K562 (cell line): ENCODE data around the gene ACBD3. TPM values are rescaled to one million over a fixed set of nuclear protein-coding genes. Genes with fewer than 3 reads are reported as not detected.

Experiments used
- RHOXF2B ChIP-seq: fragments of 250-450 bp; sonication (Bioruptor Pico); conservative IDR thresholded peaks from 2 replicates; pipeline ENCODE4 v1.5.1; 2021
- TFAM ChIP-seq: fragments of 250-450 bp; sonication (Bioruptor Pico); conservative IDR thresholded peaks from 2 replicates; pipeline ENCODE4 v1.5.0; 2021; ENCODE audit warnings: mild to moderate bottlenecking, moderate library complexity
- YY1 ChIP-seq, 3 experiments: IDR thresholded peaks; 2 replicates each; pipeline ENCODE4 v1.6.1; 2011; ENCODE audit warnings: low read length in 2 of 3, mild to moderate bottlenecking in 2 of 3, moderate library complexity in 2 of 3, borderline replicate concordance in 1 of 3, control low read depth in 1 of 3, low read depth in 1 of 3; ENCODE audit not compliant: insufficient read depth in 3 of 3, insufficient replicate concordance in 2 of 3, control insufficient read depth in 1 of 3, insufficient read length in 1 of 3; ENCODE audit errors: extremely low read depth in 1 of 3
- ZNF124 ChIP-seq: sonication (generic); formaldehyde crosslinking; IDR thresholded peaks from 2 replicates; pipeline ENCODE4 v1.8.1; 2022; ENCODE audit warnings: missing genetic modification reagents
- ZNF384 ChIP-seq: IDR thresholded peaks from 2 replicates; pipeline ENCODE4 v1.6.1; 2012; ENCODE audit warnings: low read depth, low read length, improper control_type of control experiment
- ZNF695 ChIP-seq: fragments of 450-650 bp; formaldehyde crosslinking; IDR thresholded peaks from 2 replicates; pipeline ENCODE4 v1.4.0; 2020; ENCODE audit warnings: mild to moderate bottlenecking, moderate library complexity
- ZNF707 ChIP-seq: fragments of 250-450 bp; sonication (Bioruptor Pico); conservative IDR thresholded peaks from 2 replicates; pipeline ENCODE4 v1.8.0; 2022; ENCODE audit warnings: inconsistent platforms, mild to moderate bottlenecking, moderate library complexity
- polyA plus RNA-seq, 8 experiments: library from polyadenylated mRNA; depleted of rRNA in 4 of 8; stranded (reverse) in 5 of 8; unstranded in 3 of 8; fragments of >200 nt; fragmentation: Nextera tagmentation in 2 of 8; fragmentation: Illumina TruSeq in 1 of 8; extraction: Ambion mirVana in 2 of 8; extraction: Trizol in 1 of 8; gene quantifications; 2 replicates each; pipeline versions ENCODE4 v1.2.1 to v1.2.3, GENCODE V29; 2011 to 2014; ENCODE audit warnings: inconsistent platforms in 1 of 8, missing spikeins in 1 of 8
- total RNA-seq, 7 experiments: library from RNA; depleted of rRNA in 6 of 7; stranded (reverse); fragments of >200 nt in 6 of 7; fragmentation: Illumina TruSeq in 2 of 7; extraction: Trizol in 2 of 7; gene quantifications; 2 replicates each; pipeline versions ENCODE4 v1.2.1 to v1.2.3, GENCODE V29; 2011 to 2021; ENCODE audit warnings: low replicate concordance in 1 of 7
- TF ChIP-seq, protein P1 (sequence below): conservative IDR thresholded peaks from 2 replicates; pipeline ENCODE4 v1.6.1; 2011; ENCODE audit warnings: low read depth, mild to moderate bottlenecking, low read length; ENCODE audit not compliant: control insufficient read depth
- TF ChIP-seq, protein P2 (sequence below): sonication (generic); formaldehyde crosslinking; IDR thresholded peaks from 2 replicates; pipeline ENCODE4 v1.8.0; 2022; ENCODE audit warnings: missing genetic modification reagents, mild to moderate bottlenecking, moderate library complexity, borderline replicate concordance
- TF ChIP-seq, protein P3 (sequence below): IDR thresholded peaks from 3 replicates; pipeline ENCODE4 v1.6.1; 2011; ENCODE audit warnings: borderline replicate concordance, mild to moderate bottlenecking; ENCODE audit not compliant: insufficient read length, insufficient read depth
- TF ChIP-seq, protein P4 (sequence below), 2 experiments: IDR thresholded peaks in 1 of 2; conservative IDR thresholded peaks in 1 of 2; 2 replicates each; pipeline ENCODE4 v1.6.1; 2016; ENCODE audit warnings: low read depth in 2 of 2, mild to moderate bottlenecking in 1 of 2, missing compliant biosample characterization in 1 of 2, missing genetic modification characterization in 1 of 2, moderate library complexity in 1 of 2

The ACBD3 gene
- total and polyA plus RNA-seq, 9 of the 15 experiments (the other 6 are each of a cell fraction or from before 2014, with no cell fraction given), result 11.1 to 36.7 (median 26.9) TPM

GRCh38 chr1:226109829-226110248, 76.7 kb downstream of the ACBD3 start (continued):
- peak in 1 of 3 experiments; percentile 33 for TF ChIP-seq YY1 (IDR thresholded peaks at IDR 0.05; ENCODE audit: borderline replicate concordance in 1 of 3, control insufficient read depth in 1 of 3, extremely low read depth in 1 of 3, insufficient read depth in 3 of 3, insufficient read length in 1 of 3, insufficient replicate concordance in 2 of 3, low read depth in 1 of 3, low read length in 2 of 3)
- no peak for TF ChIP-seq ZNF707 (CRISPR knock-in tag)
- no peak for TF ChIP-seq TFAM (CRISPR knock-in tag)
- TF ChIP-seq, protein P1, sequence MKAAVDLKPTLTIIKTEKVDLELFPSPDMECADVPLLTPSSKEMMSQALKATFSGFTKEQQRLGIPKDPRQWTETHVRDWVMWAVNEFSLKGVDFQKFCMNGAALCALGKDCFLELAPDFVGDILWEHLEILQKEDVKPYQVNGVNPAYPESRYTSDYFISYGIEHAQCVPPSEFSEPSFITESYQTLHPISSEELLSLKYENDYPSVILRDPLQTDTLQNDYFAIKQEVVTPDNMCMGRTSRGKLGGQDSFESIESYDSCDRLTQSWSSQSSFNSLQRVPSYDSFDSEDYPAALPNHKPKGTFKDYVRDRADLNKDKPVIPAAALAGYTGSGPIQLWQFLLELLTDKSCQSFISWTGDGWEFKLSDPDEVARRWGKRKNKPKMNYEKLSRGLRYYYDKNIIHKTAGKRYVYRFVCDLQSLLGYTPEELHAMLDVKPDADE, result peak; percentile 66; the same call in 1 of the 2 replicates
- no peak for TF ChIP-seq RHOXF2B (CRISPR knock-in tag)
- TF ChIP-seq ZNF695 (CRISPR knock-in tag), result no peak
- no peak for TF ChIP-seq ZNF124 (CRISPR knock-in tag)
- no peak for TF ChIP-seq ZNF384
- TF ChIP-seq, protein P2, sequence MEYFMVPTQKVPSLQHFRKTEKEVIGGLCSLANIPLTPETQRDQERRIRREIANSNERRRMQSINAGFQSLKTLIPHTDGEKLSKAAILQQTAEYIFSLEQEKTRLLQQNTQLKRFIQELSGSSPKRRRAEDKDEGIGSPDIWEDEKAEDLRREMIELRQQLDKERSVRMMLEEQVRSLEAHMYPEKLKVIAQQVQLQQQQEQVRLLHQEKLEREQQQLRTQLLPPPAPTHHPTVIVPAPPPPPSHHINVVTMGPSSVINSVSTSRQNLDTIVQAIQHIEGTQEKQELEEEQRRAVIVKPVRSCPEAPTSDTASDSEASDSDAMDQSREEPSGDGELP (CRISPR knock-in tag), result peak; percentile 59; the same call in 1 of the 2 replicates
- TF ChIP-seq, protein P3, sequence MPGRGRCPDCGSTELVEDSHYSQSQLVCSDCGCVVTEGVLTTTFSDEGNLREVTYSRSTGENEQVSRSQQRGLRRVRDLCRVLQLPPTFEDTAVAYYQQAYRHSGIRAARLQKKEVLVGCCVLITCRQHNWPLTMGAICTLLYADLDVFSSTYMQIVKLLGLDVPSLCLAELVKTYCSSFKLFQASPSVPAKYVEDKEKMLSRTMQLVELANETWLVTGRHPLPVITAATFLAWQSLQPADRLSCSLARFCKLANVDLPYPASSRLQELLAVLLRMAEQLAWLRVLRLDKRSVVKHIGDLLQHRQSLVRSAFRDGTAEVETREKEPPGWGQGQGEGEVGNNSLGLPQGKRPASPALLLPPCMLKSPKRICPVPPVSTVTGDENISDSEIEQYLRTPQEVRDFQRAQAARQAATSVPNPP, result no peak
- TF ChIP-seq, protein P4, sequence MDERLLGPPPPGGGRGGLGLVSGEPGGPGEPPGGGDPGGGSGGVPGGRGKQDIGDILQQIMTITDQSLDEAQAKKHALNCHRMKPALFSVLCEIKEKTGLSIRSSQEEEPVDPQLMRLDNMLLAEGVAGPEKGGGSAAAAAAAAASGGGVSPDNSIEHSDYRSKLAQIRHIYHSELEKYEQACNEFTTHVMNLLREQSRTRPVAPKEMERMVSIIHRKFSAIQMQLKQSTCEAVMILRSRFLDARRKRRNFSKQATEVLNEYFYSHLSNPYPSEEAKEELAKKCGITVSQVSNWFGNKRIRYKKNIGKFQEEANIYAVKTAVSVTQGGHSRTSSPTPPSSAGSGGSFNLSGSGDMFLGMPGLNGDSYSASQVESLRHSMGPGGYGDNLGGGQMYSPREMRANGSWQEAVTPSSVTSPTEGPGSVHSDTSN (CRISPR knock-in tag; IDR thresholded peaks at IDR 0.05; ENCODE audit: low read depth), result no peak
- TF ChIP-seq, protein P4 (tag; conservative IDR thresholded peaks at IDR 0.05; ENCODE audit: low read depth), result 0 out of 2 replicates have a peak, but pooled peaks have one; percentile 31
